B cell (primary cell): Measurements from ENCODE around the gene CACNA1D. TPM values are rescaled to one million over a fixed set of nuclear protein-coding genes. Genes with fewer than 3 reads are reported as not detected.
"Not testable (repeated sequence)": the region's sequence is repeated elsewhere in the genome, so short reads cannot be mapped to it uniquely, and the experiment has no call there.

Source experiments
- ATAC-seq: fragments of 200-7000 bp; cut with Tn5 transposase; one replicate; pipeline ENCODE4 v1.10.0; 2021; ENCODE audit warnings: low read depth, mild to moderate bottlenecking, moderate number of reproducible peaks, moderate library complexity
- CTCF ChIA-PET: fragments of 350-600 bp; sonication (Branson Sonifier 250); formaldehyde crosslinking; loops from one replicate; lab custom pipeline; 2021; ENCODE audit warnings: antibody characterized with exemption, inconsistent platforms; lab: Charles Lee
- POLR2A ChIA-PET: fragments of 350-600 bp; sonication (Branson Sonifier 250); formaldehyde crosslinking; loops from one replicate; lab custom pipeline; 2021; ENCODE audit warnings: antibody characterized with exemption; lab: Charles Lee
- DNase-seq: peaks from one replicate; pipeline ENCODE4 v3.0.0; 2013
- H2AFZ ChIP-seq: 2 replicates; pipeline ENCODE4 v1.6.1; 2012; ENCODE audit warnings: mild to moderate bottlenecking, low read depth, low read length; ENCODE audit not compliant: insufficient read depth, poor library complexity, severe bottlenecking
- H3K27ac ChIP-seq, 2 donors: 1 replicate in 1 of 2; 2 replicates in 1 of 2; pipeline ENCODE4 v1.5.1; 2012 to 2013; ENCODE audit warnings: low read length in 2 of 2, mild to moderate bottlenecking in 2 of 2, moderate library complexity in 1 of 2
- H3K27me3 ChIP-seq, 4 experiments: fragments of 200-600 bp in 1 of 4; sonication (generic) in 1 of 4; replicated peaks in 1 of 4; 1 replicate in 2 of 4; 2 replicates in 2 of 4; pipeline versions ENCODE4 v1.6.1 to v1.7.0; 2013 to 2016; ENCODE audit warnings: low read length in 3 of 4, mild to moderate bottlenecking in 2 of 4, mixed read lengths in 1 of 4, moderate library complexity in 1 of 4; ENCODE audit not compliant: insufficient read depth in 4 of 4, control insufficient read depth in 3 of 4; ENCODE audit errors: control extremely low read depth in 1 of 4
- H3K36me3 ChIP-seq, 2 experiments: replicated peaks in 1 of 2; 1 replicate in 1 of 2; 2 replicates in 1 of 2; pipeline versions ENCODE4 v1.6.1 to v1.7.1; 2013; ENCODE audit warnings: low read length in 1 of 2; ENCODE audit not compliant: insufficient read depth in 2 of 2, control insufficient read depth in 1 of 2; ENCODE audit errors: control extremely low read depth in 1 of 2, extremely low read depth in 1 of 2
- H3K4me1 ChIP-seq, 2 donors: fragments of 200-600 bp in 1 of 2; sonication (generic) in 1 of 2; 1 replicate in 1 of 2; 2 replicates in 1 of 2; pipeline versions ENCODE4 v1.5.1 to v1.6.1; 2013 to 2017; ENCODE audit warnings: low read length in 2 of 2; ENCODE audit not compliant: control insufficient read depth in 2 of 2, insufficient read depth in 2 of 2
- H3K4me2 ChIP-seq: replicated peaks from 2 replicates; pipeline ENCODE3; 2012; ENCODE audit warnings: mild to moderate bottlenecking, low read depth, low read length; ENCODE audit not compliant: poor library complexity, severe bottlenecking
- H3K4me3 ChIP-seq, 5 experiments: fragments of 200-600 bp in 1 of 5; sonication (generic) in 1 of 5; 1 replicate in 3 of 5; 2 replicates in 2 of 5; pipeline versions ENCODE4 v1.5.1 to v1.7.0; 2011 to 2016; ENCODE audit warnings: low read length in 4 of 5, mild to moderate bottlenecking in 4 of 5, low read depth in 2 of 5, control low read depth in 1 of 5, moderate library complexity in 1 of 5; ENCODE audit not compliant: insufficient read depth in 1 of 5; ENCODE audit errors: control extremely low read depth in 1 of 5, extremely low read depth in 1 of 5
- H3K79me2 ChIP-seq: fragments of 200-600 bp; sonication (generic); one replicate; pipeline ENCODE4 v1.6.0; 2016; ENCODE audit warnings: low read length; ENCODE audit not compliant: control insufficient read depth, insufficient read depth
- H3K9ac ChIP-seq: fragments of 200-600 bp; sonication (generic); 2 replicates; pipeline ENCODE4 v1.6.1; 2017; ENCODE audit warnings: mild to moderate bottlenecking, low read length, moderate library complexity
- H3K9me3 ChIP-seq, 3 donors: one replicate each; pipeline versions ENCODE4 v1.6.1 to v1.7.1; 2013; ENCODE audit warnings: low read length in 2 of 3; ENCODE audit not compliant: control insufficient read depth in 2 of 3, insufficient read depth in 1 of 3; ENCODE audit errors: control extremely low read depth in 1 of 3
- H4K20me1 ChIP-seq: 2 replicates; pipeline ENCODE4 v1.6.0; 2012; ENCODE audit warnings: mild to moderate bottlenecking, low read length; ENCODE audit not compliant: insufficient read depth, control insufficient read depth, poor library complexity, severe bottlenecking
- H3K27ac Mint-ChIP-seq: one replicate; pipeline ENCODE4 v1.8.0; 2021; ENCODE audit warnings: mixed read lengths
- H3K27me3 Mint-ChIP-seq: one replicate; pipeline ENCODE4 v1.8.0; 2021; ENCODE audit warnings: mixed read lengths
- H3K4me1 Mint-ChIP-seq: one replicate; pipeline ENCODE4 v1.8.0; 2021; ENCODE audit warnings: mixed read lengths
- H3K4me3 Mint-ChIP-seq: one replicate; pipeline ENCODE4 v1.8.0; 2021; ENCODE audit warnings: mixed read lengths
- H3K9me3 Mint-ChIP-seq: one replicate; pipeline ENCODE4 v1.8.0; 2022; ENCODE audit warnings: mixed read lengths; ENCODE audit not compliant: insufficient read depth
- CTCF ChIP-seq: fragments of 200-600 bp; IDR thresholded peaks from one replicate; pipeline ENCODE4 v1.8.0; 2022; ENCODE audit warnings: antibody characterized with exemption, mild to moderate bottlenecking
- EZH2 ChIP-seq: IDR thresholded peaks from 2 replicates; pipeline ENCODE4 v1.6.1; 2012; ENCODE audit warnings: borderline replicate concordance, low read depth, mild to moderate bottlenecking, moderate library complexity, low read length; ENCODE audit not compliant: insufficient read depth, poor library complexity, severe bottlenecking
- WGBS: methylation state at CpG from one replicate; pipeline ENCODE4 v1.1.5; 2013; ENCODE audit warnings: missing lambda C conversion rate; ENCODE audit not compliant: insufficient coverage; 5-methylcytosine and 5-hydroxymethylcytosine counted together
- intact Hi-C: fragments of 100-400 bp; cut with micrococcal nuclease; formaldehyde crosslinking; loops from one replicate; pipeline ENCODE4 v1.10.0; 2022
- polyA plus RNA-seq: library from polyadenylated mRNA; depleted of rRNA; stranded (reverse); fragments of >200 nt; gene quantifications from 2 replicates; pipeline ENCODE4 v1.2.3, GENCODE V29; 2012
- total RNA-seq, 2 donors: library from RNA; stranded (reverse); fragments of 120-200 nt in 1 of 2; gene quantifications; 1 replicate in 1 of 2; 2 replicates in 1 of 2; pipeline versions ENCODE4 v1.2.3 to v1.2.4, GENCODE V29; 2013 to 2022

Gene CACNA1D
- total and polyA plus RNA-seq, 2 donors (not counting 1 experiment from before 2014, with no cell fraction given) = 0.06 to 0.07 TPM

GRCh38 chr3:53635041-53635440 is 140.6 kb downstream of the CACNA1D start:
- intact Hi-C loops = no loop called here
- H3K4me3 Mint-ChIP-seq = no peak overlapping the region
- CTCF ChIA-PET = no interaction called here

GRCh38 chr3:53638806-53639205 is 144.4 kb downstream of the CACNA1D start:
- H3K27me3 ChIP-seq, ATAC-seq, DNase-seq, H3K4me3 ChIP-seq, H4K20me1 ChIP-seq, H3K9me3 Mint-ChIP-seq, H3K79me2 ChIP-seq, H3K4me3 Mint-ChIP-seq, H3K9me3 ChIP-seq, H3K36me3 ChIP-seq, H3K9ac ChIP-seq, H3K4me1 Mint-ChIP-seq, H3K27ac ChIP-seq, H3K27ac Mint-ChIP-seq, H2AFZ ChIP-seq, CTCF ChIA-PET, POLR2A ChIA-PET, intact Hi-C loops, H3K4me2 ChIP-seq, H3K4me1 ChIP-seq: not testable (repeated sequence)
- 80% methylated on average over 1 of the region's 4 CpGs for WGBS
- H3K27me3 Mint-ChIP-seq = peaks cover 17% of the 10 kb centered on the region

More at GRCh38 chr3:53635041-53635440, 140.6 kb downstream of the CACNA1D start:
- H3K4me3 ChIP-seq = no peak overlapping the region
- Mint-ChIP-seq H3K27ac (no peak overlapping the region), H3K27me3 (peaks cover 24% of the 10 kb centered on the region), H3K9me3 (no peaks in the 10 kb centered on the region), H3K4me1 (no peaks in the 10 kb centered on the region)
- H3K9me3 ChIP-seq = no peaks in the 10 kb centered on the region
- WGBS = 60% methylated on average over 1 of the region's 3 CpGs
- no peak for DNase-seq
- no peak overlapping the region for H3K27ac ChIP-seq
- H3K79me2 ChIP-seq = no peaks in the 10 kb centered on the region
- POLR2A ChIA-PET = no interaction called here
- H3K27me3 ChIP-seq = peaks cover 0 to 4% (median 2%) of the 10 kb centered on the region in 4 experiments
- TF ChIP-seq EZH2 (no peak), CTCF (no peak)
- H3K36me3 ChIP-seq = no peaks in the 10 kb centered on the region
- no peaks in the 10 kb centered on the region for H3K4me1 ChIP-seq
- no peaks in the 10 kb centered on the region for H4K20me1 ChIP-seq
- no peak overlapping the region for H3K9ac ChIP-seq
- no peak overlapping the region for H2AFZ ChIP-seq
- no peak for ATAC-seq
- H3K4me2 ChIP-seq = no peak overlapping the region
